Measurements from ENCODE around the gene ARHGEF18.
"Not testable (repeated sequence)": the region's sequence is repeated elsewhere in the genome, so short reads cannot be mapped to it uniquely, and the experiment has no call there.

Gene ARHGEF18

DNA sequence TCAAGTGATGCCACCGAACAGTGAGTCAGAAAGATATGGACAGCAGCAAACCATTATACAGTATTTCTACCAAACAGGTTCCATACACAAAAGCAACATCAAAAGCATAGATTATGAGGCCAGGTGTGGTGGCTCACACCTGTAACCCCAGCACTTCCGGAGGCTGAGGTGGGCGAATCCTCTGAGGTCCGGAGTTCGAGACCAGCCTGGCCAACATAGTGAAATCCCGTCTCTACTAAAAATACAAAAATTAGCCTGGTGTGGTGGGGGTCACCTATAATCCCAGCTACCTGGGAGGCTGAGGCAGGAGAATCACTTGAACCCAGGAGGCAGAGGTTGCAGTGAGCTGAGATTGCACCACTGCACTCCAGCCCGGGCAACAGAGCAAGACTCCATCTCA is 1.7 kb upstream of the ARHGEF18 start:
- DNase-seq, result not testable (repeated sequence)

- DNase-seq, result no peak
Observed at GRCh38 chr19:7349231-7349591, 474 bp downstream of the ARHGEF18 start.

DNA sequence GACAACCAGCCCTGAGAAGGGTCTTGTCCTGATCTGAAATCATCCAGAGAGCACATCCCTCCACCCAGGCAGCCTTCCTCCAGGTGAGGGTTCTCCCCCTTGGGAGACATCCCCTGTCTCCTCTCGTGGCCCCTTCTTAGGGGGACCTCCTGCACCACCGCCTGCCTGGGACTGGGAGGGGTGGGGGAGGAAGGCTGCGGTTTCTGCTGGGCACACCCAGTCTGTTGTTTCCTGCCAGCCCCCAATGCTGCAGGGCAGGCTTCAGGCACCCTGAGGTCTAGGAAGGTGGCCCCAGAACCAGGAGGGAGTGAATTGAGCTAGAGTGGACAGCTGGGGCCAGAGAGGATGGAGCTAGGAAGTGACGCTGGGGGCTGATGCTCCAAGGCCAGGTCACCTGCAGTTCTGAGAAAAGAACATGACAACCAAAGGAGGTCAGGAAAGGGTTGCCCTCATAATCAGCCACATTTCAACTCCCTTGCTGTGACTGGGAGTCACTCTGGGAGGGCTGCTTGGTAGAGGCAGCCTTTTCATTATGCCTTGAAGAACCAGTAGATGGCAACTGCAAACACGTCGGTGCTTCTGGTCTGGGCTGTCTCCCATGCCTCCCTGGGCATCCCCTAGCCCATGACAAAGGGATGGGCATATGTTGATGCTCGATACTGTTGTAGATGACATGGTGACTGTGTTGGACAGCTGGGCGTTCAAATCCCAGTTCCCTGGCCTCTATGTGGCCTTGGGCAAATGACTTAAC is 1.4 kb downstream of the ARHGEF18 start:
- DNase-seq, result no peak

- no peak for DNase-seq
Observed at GRCh38 chr19:7351861-7352260, 3.1 kb downstream of the ARHGEF18 start.

GRCh38 chr19:7355151-7355820 is 6.5 kb downstream of the ARHGEF18 start:
- no peak for DNase-seq

DNA sequence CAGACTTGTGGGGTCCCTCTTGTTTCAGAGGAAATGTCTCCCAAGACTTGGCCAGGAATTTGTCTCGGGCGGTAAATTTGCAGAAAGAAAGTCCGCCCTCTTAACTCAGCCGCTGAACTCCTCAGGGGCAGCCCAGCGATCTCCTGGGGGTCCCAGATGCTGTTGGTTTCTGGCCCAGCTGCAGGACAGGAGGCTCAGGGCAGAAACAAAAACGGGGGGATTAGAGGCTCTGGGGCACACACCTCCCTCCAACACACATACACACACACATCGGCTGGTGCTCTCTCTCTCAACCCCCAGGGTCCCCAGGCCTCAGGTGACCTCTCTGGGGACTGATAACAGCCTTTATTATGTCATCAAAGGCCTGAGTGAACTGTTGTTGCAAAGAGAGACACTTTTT is 7.1 kb downstream of the ARHGEF18 start:
- DNase-seq, result no peak

DNA sequence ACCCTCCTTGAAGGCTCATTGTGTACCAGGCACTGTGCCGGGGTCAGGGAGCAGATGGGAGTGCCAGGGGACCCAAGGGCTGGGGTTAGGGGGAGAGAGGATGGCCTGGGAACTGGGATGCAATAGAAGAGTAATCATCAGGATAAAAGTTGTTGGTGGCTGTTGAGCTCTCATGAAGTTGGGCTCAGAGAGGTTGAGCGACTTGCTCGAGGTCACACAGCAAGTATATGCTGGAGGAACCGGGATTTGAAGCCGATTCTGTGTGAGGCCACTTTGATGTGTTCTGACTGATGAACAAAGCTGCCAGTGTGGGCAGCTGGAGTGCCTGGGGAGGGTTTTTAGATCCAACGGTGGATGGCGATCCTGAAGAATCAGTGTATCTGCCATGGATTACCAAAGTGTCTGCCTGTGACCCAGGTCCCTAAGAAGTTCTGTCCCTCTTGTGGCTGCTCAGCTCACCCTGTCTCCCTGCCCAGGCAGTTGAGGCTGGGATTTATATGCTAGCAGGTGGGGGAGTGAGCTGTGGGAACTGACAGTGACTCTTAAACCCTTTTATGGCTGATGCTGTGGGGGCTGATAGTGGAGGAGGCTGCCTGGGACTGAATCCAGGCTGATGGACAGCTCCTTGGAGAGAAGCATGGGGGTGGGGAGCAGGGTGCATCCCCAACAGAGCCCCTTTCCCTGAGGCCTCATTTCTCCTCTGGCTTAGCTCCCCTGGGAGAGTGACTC is 8.3 kb downstream of the ARHGEF18 start:
- no peak for DNase-seq

- no peak for DNase-seq
Observed at GRCh38 chr19:7358102-7358597, 9.4 kb downstream of the ARHGEF18 start.

- DNase-seq, result no peak
Observed at GRCh38 chr19:7360393-7360984, 11.8 kb downstream of the ARHGEF18 start.

DNA sequence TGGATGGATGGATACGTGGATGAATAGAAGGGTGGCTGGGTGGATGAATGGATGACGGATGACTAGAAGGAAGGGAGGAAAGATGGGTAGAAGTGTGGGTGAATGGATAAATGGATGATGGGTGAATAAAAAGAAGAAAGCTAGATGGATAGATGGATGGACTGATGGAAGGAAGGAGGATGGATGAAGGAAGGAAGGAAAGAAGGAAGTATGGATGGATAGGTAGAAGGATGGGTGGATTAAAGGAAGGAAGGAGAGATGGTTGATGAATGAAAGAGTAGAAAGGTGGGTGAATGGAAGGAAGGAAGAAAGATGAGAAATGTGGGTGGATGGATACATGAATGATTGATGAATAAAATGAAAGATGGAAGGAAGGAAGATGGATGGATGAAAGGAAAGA is 14.5 kb downstream of the ARHGEF18 start:
- no peak for DNase-seq

DNA sequence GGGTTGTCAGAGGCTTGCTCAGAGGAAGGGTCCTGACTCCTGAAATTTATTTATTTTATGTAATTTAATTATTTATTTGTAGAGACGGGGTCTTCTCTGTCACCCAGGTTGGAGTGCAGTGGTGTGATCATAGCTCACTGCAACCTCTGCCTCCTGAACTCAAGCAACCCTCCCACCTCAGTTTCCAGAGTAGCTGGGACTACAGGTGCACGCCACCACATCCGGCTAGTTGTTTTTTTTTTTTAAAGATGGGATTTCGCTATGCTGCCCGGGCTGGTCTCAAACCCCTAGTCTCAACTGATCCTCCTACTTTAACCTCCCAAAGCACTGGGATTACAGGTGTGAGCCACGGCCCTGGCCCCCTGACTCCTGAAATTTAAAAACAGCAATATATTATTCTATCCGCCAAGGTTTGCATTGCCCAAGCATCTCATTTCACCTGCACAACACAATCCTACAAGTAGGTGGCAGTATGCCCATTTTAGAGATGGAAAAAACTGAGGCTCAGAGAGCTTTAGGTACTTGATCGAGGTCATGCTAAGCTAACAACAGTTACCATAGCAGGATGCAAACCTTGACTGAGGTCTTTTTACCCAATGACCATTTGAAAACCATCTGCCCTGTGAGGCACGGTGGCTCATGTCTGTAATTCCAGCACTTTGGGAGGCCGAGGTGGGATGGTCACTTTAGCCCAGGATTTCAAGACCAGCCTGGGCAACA is 18.1 kb downstream of the ARHGEF18 start:
- DNase-seq, result no peak

GRCh38 chr19:7368456-7368855 is 19.7 kb downstream of the ARHGEF18 start:
- DNase-seq, result no peak

- not testable (repeated sequence) for DNase-seq
Observed at GRCh38 chr19:7368866-7369265, 20.1 kb downstream of the ARHGEF18 start.

GRCh38 chr19:7370546-7370945 is 21.8 kb downstream of the ARHGEF18 start:
- DNase-seq, result no peak

- no peak for DNase-seq
Observed at GRCh38 chr19:7371001-7371400, 22.3 kb downstream of the ARHGEF18 start.

GRCh38 chr19:7372810-7373209 is 24.1 kb downstream of the ARHGEF18 start:
- DNase-seq, result no peak

DNA sequence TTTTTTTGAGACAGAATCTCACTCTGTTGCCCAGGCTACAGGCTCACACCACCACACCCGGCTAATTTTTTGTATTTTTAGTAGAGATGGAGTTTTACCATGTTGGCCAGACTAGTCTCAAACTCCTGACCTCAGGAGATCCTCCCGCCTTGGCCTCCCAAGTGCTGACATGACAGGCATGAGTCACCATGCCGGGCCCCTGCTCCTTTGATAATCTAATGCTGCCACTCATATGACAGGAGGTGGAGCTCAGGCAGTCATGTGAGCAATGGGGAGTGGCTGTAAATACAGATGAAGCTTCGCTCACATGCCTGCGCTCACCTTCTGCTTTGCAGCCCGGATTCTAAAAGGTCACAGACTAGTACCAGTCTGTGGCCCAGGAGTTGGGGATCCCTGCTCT is 25.1 kb downstream of the ARHGEF18 start:
- DNase-seq, result no peak

- no peak for DNase-seq
Observed at GRCh38 chr19:7376151-7376852, 27.6 kb downstream of the ARHGEF18 start.

DNA sequence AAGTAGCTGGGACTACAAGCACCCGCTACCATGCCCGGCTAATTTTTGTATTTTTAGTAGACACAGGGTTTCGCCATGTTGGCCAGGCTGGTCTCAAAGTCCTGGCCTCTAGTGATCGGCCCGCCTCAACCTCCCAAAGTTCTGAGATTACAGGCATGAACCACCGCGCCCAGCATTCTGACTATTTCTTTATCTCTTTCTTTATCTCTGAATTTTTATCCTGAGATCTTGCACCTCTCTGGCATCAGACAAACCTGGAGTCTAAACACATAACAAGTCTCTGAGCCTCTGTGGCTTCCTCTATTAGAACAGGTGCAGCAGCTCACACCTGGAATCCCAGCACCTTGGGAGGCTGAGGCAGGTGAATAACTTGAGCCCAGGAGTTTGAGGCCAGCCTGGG is 28.5 kb downstream of the ARHGEF18 start:
- no peak for DNase-seq

- DNase-seq, result no peak
Observed at GRCh38 chr19:7381073-7381390, 32.3 kb downstream of the ARHGEF18 start.

GRCh38 chr19:7382694-7383093 is 34.0 kb downstream of the ARHGEF18 start:
- no peak for DNase-seq

DNA sequence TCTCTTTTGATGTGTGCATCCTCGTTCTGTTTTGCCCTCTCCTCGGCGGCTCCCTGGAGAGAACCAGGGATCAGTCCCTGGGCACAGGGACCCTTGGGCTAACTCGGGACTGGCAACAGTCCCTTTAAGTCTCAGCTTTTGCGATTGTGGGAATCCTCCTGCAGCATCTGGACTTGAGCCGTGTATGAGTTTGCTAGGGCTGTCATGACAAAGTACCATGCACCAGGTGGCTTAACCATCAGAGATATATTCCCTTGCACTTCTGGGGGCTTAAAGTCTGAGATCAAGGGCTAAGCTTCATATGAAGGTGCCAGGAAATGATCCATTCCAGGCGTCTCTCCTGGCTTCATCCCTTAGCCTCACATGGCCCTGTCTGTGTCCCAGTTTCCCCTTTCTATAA is 34.5 kb downstream of the ARHGEF18 start:
- no peak for DNase-seq
